GM19463 (cell line): Measurements from ENCODE around the gene SLC39A2.

Experiments used
- ATAC-seq: cut with Tn5 transposase; IDR thresholded peaks from one replicate; pipeline ENCODE4 v1.9.1; 2021; ENCODE audit warnings: mild to moderate bottlenecking, moderate library complexity; ENCODE audit not compliant: unreplicated experiment

SLC39A2 gene

GRCh38 chr14:21043387-21043973 is 44.4 kb downstream of the SLC39A2 start:
- ATAC-seq, result no peak

GRCh38 chr14:21043974-21044618 is 45.0 kb downstream of the SLC39A2 start:
- no peak for ATAC-seq

- no peak for ATAC-seq
Observed at GRCh38 chr14:21047378-21047781, 48.3 kb downstream of the SLC39A2 start.

GRCh38 chr14:21048638-21049037 is 49.5 kb downstream of the SLC39A2 start:
- no peak for ATAC-seq

GRCh38 chr14:21049271-21049673 is 50.2 kb downstream of the SLC39A2 start:
- no peak for ATAC-seq

- ATAC-seq, result no peak
Observed at GRCh38 chr14:21050597-21050996, 51.5 kb downstream of the SLC39A2 start.
